A673 (cell line): ENCODE results near the gene CLEC4D. TPM values are rescaled to one million over a fixed set of nuclear protein-coding genes. Genes with fewer than 3 reads are reported as not detected.

Experiments used
- BruUV-seq: library from RNA; stranded (reverse); fragments of 400-500 nt; replicated peaks from 2 replicates; lab custom pipeline; 2021; lab: Mats Ljungman, UMichigan
- CTCF ChIA-PET: fragments of 300-600 bp; sonication (Branson Sonifier 250); formaldehyde crosslinking; loops from one replicate; lab custom pipeline; 2022; ENCODE audit warnings: antibody characterized with exemption; lab: Charles Lee
- POLR2A ChIA-PET: fragments of 300-600 bp; sonication (Branson Sonifier 250); formaldehyde crosslinking; loops from one replicate; lab custom pipeline; 2022; ENCODE audit warnings: antibody characterized with exemption; ENCODE audit not compliant: low non-redundant PET; lab: Charles Lee
- DNase-seq: peaks from one replicate; pipeline ENCODE4 v3.0.0-alpha.2; 2015; ENCODE audit warnings: low spot score
- H3K27ac ChIP-seq: fragments of 200-600 bp; sonication (generic); 2 replicates; pipeline ENCODE4 v1.5.1; 2016; ENCODE audit warnings: mixed run types, low read depth, mild to moderate bottlenecking, mixed read lengths, antibody characterized with exemption, low read length; ENCODE audit not compliant: poor library complexity, severe bottlenecking
- H3K27me3 ChIP-seq: fragments of 200-600 bp; sonication (generic); replicated peaks from 2 replicates; pipeline ENCODE4 v1.6.1; 2017; ENCODE audit warnings: mixed run types, low read depth, mild to moderate bottlenecking, mixed read lengths, antibody characterized with exemption, low read length; ENCODE audit not compliant: insufficient read depth, poor library complexity
- H3K36me3 ChIP-seq: fragments of 200-600 bp; sonication (generic); 2 replicates; pipeline ENCODE4 v1.6.1; 2016; ENCODE audit warnings: mixed run types, mild to moderate bottlenecking, mixed read lengths, antibody characterized with exemption, low read length; ENCODE audit not compliant: insufficient read depth, poor library complexity, severe bottlenecking
- H3K4me1 ChIP-seq: fragments of 200-600 bp; sonication (generic); 2 replicates; pipeline ENCODE4 v1.6.1; 2017; ENCODE audit warnings: mixed run types, mild to moderate bottlenecking, mixed read lengths, antibody characterized with exemption, low read length; ENCODE audit not compliant: insufficient read depth, poor library complexity, severe bottlenecking
- H3K4me3 ChIP-seq: fragments of 200-600 bp; sonication (generic); 2 replicates; pipeline ENCODE4 v1.5.1; 2016; ENCODE audit warnings: low read depth, mixed run types, mild to moderate bottlenecking, mixed read lengths, low read length; ENCODE audit not compliant: poor library complexity, severe bottlenecking
- H3K9me3 ChIP-seq: fragments of 200-600 bp; sonication (generic); 2 replicates; pipeline ENCODE4 v1.6.1; 2016; ENCODE audit warnings: mixed run types, low read depth, mild to moderate bottlenecking, mixed read lengths, antibody characterized with exemption, low read length; ENCODE audit not compliant: poor library complexity, severe bottlenecking
- EZH2 ChIP-seq: fragments of 200-600 bp; sonication (generic); IDR thresholded peaks from 2 replicates; pipeline ENCODE4 v1.6.1; 2017; ENCODE audit warnings: borderline replicate concordance, low read depth, mild to moderate bottlenecking, mixed read lengths, antibody characterized with exemption, low read length; ENCODE audit not compliant: poor library complexity, severe bottlenecking
- intact Hi-C: fragments of 100-400 bp; cut with micrococcal nuclease; formaldehyde crosslinking; loops from one replicate; pipeline ENCODE4 v1.10.0; 2022; ENCODE audit not compliant: unreplicated experiment
- total RNA-seq: library from RNA; stranded (reverse); gene quantifications from 2 replicates; pipeline ENCODE4 v1.2.3, GENCODE V29; 2021
- TF ChIP-seq, protein P1 (sequence below): fragments of 300-800, 200-600 bp; sonication (generic); conservative IDR thresholded peaks from 2 replicates; pipeline ENCODE4 v1.5.1; 2017; ENCODE audit warnings: low read depth, mild to moderate bottlenecking, antibody characterized with exemption, low read length, moderate library complexity, mixed read lengths

CLEC4D gene
- total RNA-seq, 1 experiment from 2014 or later = not detected

DNA sequence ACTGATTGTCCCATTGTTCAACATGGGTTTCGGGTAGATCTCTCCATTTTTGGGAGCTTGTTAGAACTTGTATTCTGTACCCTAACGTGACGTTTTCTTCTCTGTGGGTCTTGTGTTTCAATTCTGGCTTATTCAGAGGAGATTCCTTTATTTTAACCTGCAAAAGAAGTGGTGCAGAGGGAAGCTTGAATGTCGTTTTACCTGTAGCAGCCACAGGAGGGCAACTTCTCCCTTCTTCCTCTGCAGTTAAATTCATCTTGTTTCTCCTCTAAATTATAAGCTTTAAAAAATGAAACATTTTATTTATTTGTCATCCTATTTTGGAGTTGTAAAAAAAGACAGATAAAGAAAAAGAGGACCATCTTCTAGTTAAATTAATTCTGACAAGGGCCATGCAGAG is 13.7 kb upstream of the CLEC4D start:
- ChIA-PET CTCF (no interaction called here), POLR2A (no interaction called here)
- H3K36me3 ChIP-seq = no peaks in the 10 kb centered on the region
- peaks cover 16% of the 10 kb centered on the region for H3K27me3 ChIP-seq
- no peak overlapping the region for H3K27ac ChIP-seq
- H3K9me3 ChIP-seq = no peaks in the 10 kb centered on the region
- no peak overlapping the region for H3K4me3 ChIP-seq
- intact Hi-C loops = no loop called here
- no TSS peak for BruUV-seq
- no peaks in the 10 kb centered on the region for H3K4me1 ChIP-seq
- DNase-seq = no peak
- TF ChIP-seq, protein P1, sequence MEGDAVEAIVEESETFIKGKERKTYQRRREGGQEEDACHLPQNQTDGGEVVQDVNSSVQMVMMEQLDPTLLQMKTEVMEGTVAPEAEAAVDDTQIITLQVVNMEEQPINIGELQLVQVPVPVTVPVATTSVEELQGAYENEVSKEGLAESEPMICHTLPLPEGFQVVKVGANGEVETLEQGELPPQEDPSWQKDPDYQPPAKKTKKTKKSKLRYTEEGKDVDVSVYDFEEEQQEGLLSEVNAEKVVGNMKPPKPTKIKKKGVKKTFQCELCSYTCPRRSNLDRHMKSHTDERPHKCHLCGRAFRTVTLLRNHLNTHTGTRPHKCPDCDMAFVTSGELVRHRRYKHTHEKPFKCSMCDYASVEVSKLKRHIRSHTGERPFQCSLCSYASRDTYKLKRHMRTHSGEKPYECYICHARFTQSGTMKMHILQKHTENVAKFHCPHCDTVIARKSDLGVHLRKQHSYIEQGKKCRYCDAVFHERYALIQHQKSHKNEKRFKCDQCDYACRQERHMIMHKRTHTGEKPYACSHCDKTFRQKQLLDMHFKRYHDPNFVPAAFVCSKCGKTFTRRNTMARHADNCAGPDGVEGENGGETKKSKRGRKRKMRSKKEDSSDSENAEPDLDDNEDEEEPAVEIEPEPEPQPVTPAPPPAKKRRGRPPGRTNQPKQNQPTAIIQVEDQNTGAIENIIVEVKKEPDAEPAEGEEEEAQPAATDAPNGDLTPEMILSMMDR = no peak
- TF ChIP-seq EZH2 = no peak

DNA sequence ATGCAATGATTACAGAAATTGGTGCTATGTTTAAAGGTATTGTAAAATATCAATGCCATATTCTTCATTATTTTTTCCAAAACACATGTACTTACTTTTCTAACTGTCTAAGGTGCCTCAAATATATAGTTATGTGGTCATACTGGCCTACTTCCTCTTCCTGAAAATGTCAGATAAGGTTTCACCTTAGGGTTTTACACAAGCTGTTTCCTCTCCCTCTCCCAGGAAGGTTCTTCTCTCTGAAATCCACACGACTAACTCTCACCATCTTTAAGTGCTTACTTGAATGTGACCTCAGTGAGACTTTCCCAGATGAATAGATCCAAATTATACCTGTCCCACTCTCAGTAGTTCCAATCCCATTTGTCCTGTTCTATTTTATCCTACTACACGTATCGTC is 11.6 kb upstream of the CLEC4D start:
- TF ChIP-seq, protein P1 = no peak
- no peak for TF ChIP-seq EZH2
- ChIA-PET CTCF (no interaction called here), POLR2A (no interaction called here)
- no TSS peak for BruUV-seq
- Histone ChIP-seq H3K9me3 (no peaks in the 10 kb centered on the region), H3K4me1 (no peaks in the 10 kb centered on the region), H3K27me3 (peaks cover 26% of the 10 kb centered on the region), H3K36me3 (no peaks in the 10 kb centered on the region), H3K27ac (no peak overlapping the region), H3K4me3 (no peak overlapping the region)
- intact Hi-C loops = no loop called here
- no peak for DNase-seq

DNA sequence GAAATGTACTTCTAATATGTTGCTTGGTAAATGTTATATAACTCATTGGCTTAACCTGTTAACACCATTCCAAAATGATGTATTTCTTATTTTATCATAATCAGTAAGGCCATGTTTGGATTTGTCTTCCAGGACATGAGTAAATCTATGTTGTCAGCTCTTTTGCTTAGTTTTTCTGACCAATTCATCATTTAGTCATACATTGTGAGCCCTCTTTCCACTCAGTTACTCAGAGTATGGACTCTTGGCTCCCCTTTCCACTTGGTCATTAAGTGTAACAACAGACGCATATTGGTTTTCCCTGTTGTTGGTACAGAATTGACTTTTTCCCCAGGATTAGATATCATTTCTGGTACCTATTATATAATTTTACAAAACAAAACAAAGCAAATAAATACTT is 9.0 kb upstream of the CLEC4D start:
- DNase-seq = no peak
- POLR2A ChIA-PET = no interaction called here
- no peak overlapping the region for H3K27ac ChIP-seq
- BruUV-seq = no TSS peak
- H3K4me1 ChIP-seq = no peaks in the 10 kb centered on the region
- CTCF ChIA-PET = no interaction called here
- H3K27me3 ChIP-seq = peaks cover 22% of the 10 kb centered on the region
- no peaks in the 10 kb centered on the region for H3K36me3 ChIP-seq
- no peak for TF ChIP-seq EZH2
- TF ChIP-seq, protein P1 = no peak
- H3K4me3 ChIP-seq = no peak overlapping the region
- H3K9me3 ChIP-seq = no peaks in the 10 kb centered on the region
- intact Hi-C loops = no loop called here
